K562 (cell line): Measurements from ENCODE around the gene CTXN1. TPM values are rescaled to one million over a fixed set of nuclear protein-coding genes. Genes with fewer than 3 reads are reported as not detected.

ENCODE experiments used
- ATF7 ChIP-seq: fragments of 450-650 bp; IDR thresholded peaks from 2 replicates; pipeline ENCODE4 v1.7.1; 2014; ENCODE audit warnings: mild to moderate bottlenecking, moderate library complexity
- BRD4 ChIP-seq: fragments of 200-600 bp; sonication (generic); IDR thresholded peaks from 2 replicates; pipeline ENCODE4 v1.6.1; 2017; ENCODE audit warnings: inconsistent platforms
- CC2D1A ChIP-seq: fragments of 450-650 bp; IDR thresholded peaks from 2 replicates; pipeline ENCODE4 v1.6.1; 2017; ENCODE audit warnings: mild to moderate bottlenecking
- CEBPG ChIP-seq, 3 experiments: fragments of 200-800 bp in 1 of 3; sonication (Bioruptor generic) in 1 of 3; sonication (generic) in 1 of 3; formaldehyde crosslinking in 1 of 3; IDR thresholded peaks in 2 of 3; conservative IDR thresholded peaks in 1 of 3; 2 replicates each; pipeline versions ENCODE4 v1.6.1 to v1.8.0; 2016 to 2022; ENCODE audit warnings: missing compliant biosample characterization in 2 of 3, missing genetic modification characterization in 2 of 3, mild to moderate bottlenecking in 1 of 3, missing genetic modification reagents in 1 of 3
- HDAC1 ChIP-seq, 2 experiments: fragments of 450-650 bp; IDR thresholded peaks; 2 replicates each; pipeline ENCODE4 v1.6.1; 2016 to 2017; ENCODE audit warnings: inconsistent platforms in 1 of 2, mild to moderate bottlenecking in 1 of 2, moderate library complexity in 1 of 2
- KLF6 ChIP-seq: fragments of 250-450 bp; sonication (Bioruptor Pico); IDR thresholded peaks from 2 replicates; pipeline ENCODE4 v1.4.0; 2020; ENCODE audit warnings: mild to moderate bottlenecking, moderate library complexity, borderline replicate concordance
- NCOR1 ChIP-seq: fragments of 450-650 bp; IDR thresholded peaks from 2 replicates; pipeline ENCODE4 v1.6.1; 2016; ENCODE audit warnings: mild to moderate bottlenecking, moderate library complexity
- PCBP2 ChIP-seq: fragments of 200-400 bp; formaldehyde crosslinking; IDR thresholded peaks from 2 replicates; pipeline ENCODE4 v1.6.1; 2018; ENCODE audit warnings: low read length, low read depth, mild to moderate bottlenecking, moderate library complexity; ENCODE audit not compliant: poor library complexity, severe bottlenecking
- POLR2AphosphoS5 ChIP-seq: IDR thresholded peaks from 2 replicates; pipeline ENCODE4 v1.6.1; 2011; ENCODE audit warnings: mild to moderate bottlenecking, low read depth, low read length, moderate library complexity; ENCODE audit not compliant: control insufficient read depth, insufficient read depth
- POLR2B ChIP-seq: fragments of 450-650 bp; IDR thresholded peaks from 2 replicates; pipeline ENCODE4 v1.6.1; 2018; ENCODE audit warnings: low read depth; ENCODE audit not compliant: partially characterized antibody
- POU5F1 ChIP-seq: fragments of 150-350 bp; IDR thresholded peaks from 2 replicates; pipeline ENCODE4 v1.6.1; 2014; ENCODE audit warnings: borderline replicate concordance, low read length, low read depth, mild to moderate bottlenecking; ENCODE audit not compliant: partially characterized antibody
- PRMT5 ChIP-seq: sonication (generic); formaldehyde crosslinking; IDR thresholded peaks from 2 replicates; pipeline ENCODE4 v1.5.0; 2020; ENCODE audit warnings: missing genetic modification reagents
- SMARCB1 ChIP-seq: IDR thresholded peaks from 2 replicates; pipeline ENCODE4 v1.6.1; 2011; ENCODE audit warnings: improper control_type of control experiment, low read depth; ENCODE audit not compliant: insufficient read length
- SUPT5H ChIP-seq: fragments of 450-650 bp; IDR thresholded peaks from 2 replicates; pipeline ENCODE4 v1.6.1; 2016
- TARDBP ChIP-seq: fragments of 450-650 bp; IDR thresholded peaks from 2 replicates; pipeline ENCODE4 v1.6.1; 2016
- TFE3 ChIP-seq: fragments of 450-650 bp; formaldehyde crosslinking; IDR thresholded peaks from 2 replicates; pipeline ENCODE4 v1.4.0; 2020; ENCODE audit warnings: mild to moderate bottlenecking, mixed read lengths
- ZKSCAN3 ChIP-seq: fragments of 250-450 bp; sonication (Bioruptor Pico); IDR thresholded peaks from 2 replicates; pipeline ENCODE4 v1.4.0; 2020
- ZNF347 ChIP-seq: fragments of 450-650 bp; formaldehyde crosslinking; IDR thresholded peaks from 2 replicates; pipeline ENCODE4 v1.4.0; 2020; ENCODE audit warnings: low read depth, mild to moderate bottlenecking, moderate library complexity
- ZNF76 ChIP-seq: fragments of 250-450 bp; sonication (Bioruptor Pico); IDR thresholded peaks from 2 replicates; pipeline ENCODE4 v1.4.0; 2020; ENCODE audit warnings: mild to moderate bottlenecking, moderate library complexity, borderline replicate concordance
- ZSCAN29 ChIP-seq: fragments of 450-650 bp; IDR thresholded peaks from 2 replicates; pipeline ENCODE4 v1.6.1; 2017
- polyA plus RNA-seq, 8 experiments: library from polyadenylated mRNA; depleted of rRNA in 4 of 8; stranded (reverse) in 5 of 8; unstranded in 3 of 8; fragments of >200 nt; fragmentation: Nextera tagmentation in 2 of 8; fragmentation: Illumina TruSeq in 1 of 8; extraction: Ambion mirVana in 2 of 8; extraction: Trizol in 1 of 8; gene quantifications; 2 replicates each; pipeline versions ENCODE4 v1.2.1 to v1.2.3, GENCODE V29; 2011 to 2014; ENCODE audit warnings: inconsistent platforms in 1 of 8, missing spikeins in 1 of 8
- total RNA-seq, 7 experiments: library from RNA; depleted of rRNA in 6 of 7; stranded (reverse); fragments of >200 nt in 6 of 7; fragmentation: Illumina TruSeq in 2 of 7; extraction: Trizol in 2 of 7; gene quantifications; 2 replicates each; pipeline versions ENCODE4 v1.2.1 to v1.2.3, GENCODE V29; 2011 to 2021; ENCODE audit warnings: low replicate concordance in 1 of 7
- TF ChIP-seq, protein P1 (sequence below): fragments of 250-450 bp; sonication (Bioruptor Pico); IDR thresholded peaks from 2 replicates; pipeline ENCODE4 v1.8.0; 2021; ENCODE audit warnings: mild to moderate bottlenecking, moderate library complexity
- TF ChIP-seq, protein P2 (sequence below): fragments of 450-650 bp; formaldehyde crosslinking; conservative IDR thresholded peaks from 2 replicates; pipeline ENCODE4 v1.4.0; 2022; ENCODE audit warnings: mild to moderate bottlenecking, missing genetic modification characterization
- TF ChIP-seq, protein P3 (sequence below): IDR thresholded peaks from 2 replicates; pipeline ENCODE4 v1.6.1; 2011; ENCODE audit not compliant: insufficient read length; ENCODE audit errors: extremely low read depth

The CTXN1 gene
- total and polyA plus RNA-seq, 9 of the 15 experiments (the other 6 are each of a cell fraction or from before 2014, with no cell fraction given) = 0.15 to 37.4 (median 1.8) TPM; not detected in 2

DNA sequence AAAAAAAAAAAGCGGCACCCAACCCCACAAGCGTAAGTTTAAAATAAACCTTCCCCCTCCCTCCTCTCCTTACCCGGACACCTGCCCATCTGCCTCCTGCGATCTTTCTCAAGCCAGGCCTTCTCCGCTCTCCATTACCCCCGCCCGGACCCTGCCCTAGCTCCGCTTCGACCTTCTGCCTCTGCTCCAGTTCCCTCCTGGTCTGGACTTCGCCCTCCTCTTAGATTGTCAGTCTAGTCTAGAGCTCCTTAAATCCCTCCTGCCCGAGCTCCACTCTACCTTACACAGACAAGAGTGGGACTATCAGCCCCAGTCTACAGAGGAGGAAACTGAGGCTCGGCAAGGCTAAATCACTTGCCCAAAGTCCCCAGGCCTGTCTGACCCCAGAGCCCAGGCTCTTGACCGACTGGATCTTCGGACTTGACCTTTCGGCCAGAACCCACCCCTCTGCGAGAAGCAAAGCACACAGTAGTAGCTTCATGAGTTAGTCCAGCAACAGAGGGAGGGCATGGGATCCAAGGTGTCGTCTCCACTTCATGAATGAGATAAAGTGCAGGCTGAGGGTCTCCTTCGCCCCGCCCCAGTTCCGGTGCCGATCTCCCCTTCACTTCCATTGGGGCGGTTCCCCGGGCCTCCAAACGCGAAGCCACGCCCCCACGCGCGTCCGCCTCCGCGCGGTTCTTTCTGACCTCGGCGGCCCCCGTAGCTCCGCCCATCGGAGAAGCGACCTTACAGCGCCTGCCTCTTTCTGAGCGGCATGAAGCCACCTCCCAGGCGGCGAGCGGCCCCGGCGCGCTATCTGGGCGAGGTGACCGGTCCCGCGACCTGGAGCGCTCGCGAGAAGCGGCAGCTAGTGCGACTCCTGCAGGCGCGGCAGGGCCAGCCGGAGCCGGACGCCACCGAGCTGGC is 6.1 kb downstream of the CTXN1 start, which contains the start of gene SNAPC2 (continued):
- TF ChIP-seq, protein P1, sequence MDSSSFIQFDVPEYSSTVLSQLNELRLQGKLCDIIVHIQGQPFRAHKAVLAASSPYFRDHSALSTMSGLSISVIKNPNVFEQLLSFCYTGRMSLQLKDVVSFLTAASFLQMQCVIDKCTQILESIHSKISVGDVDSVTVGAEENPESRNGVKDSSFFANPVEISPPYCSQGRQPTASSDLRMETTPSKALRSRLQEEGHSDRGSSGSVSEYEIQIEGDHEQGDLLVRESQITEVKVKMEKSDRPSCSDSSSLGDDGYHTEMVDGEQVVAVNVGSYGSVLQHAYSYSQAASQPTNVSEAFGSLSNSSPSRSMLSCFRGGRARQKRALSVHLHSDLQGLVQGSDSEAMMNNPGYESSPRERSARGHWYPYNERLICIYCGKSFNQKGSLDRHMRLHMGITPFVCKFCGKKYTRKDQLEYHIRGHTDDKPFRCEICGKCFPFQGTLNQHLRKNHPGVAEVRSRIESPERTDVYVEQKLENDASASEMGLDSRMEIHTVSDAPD (CRISPR knock-in tag) = no peak
- TF ChIP-seq POLR2AphosphoS5 = no peak
- no peak for TF ChIP-seq CEBPG (CRISPR knock-in tag; IDR thresholded peaks at IDR 0.05)
- no peak for TF ChIP-seq CEBPG (tag; conservative IDR thresholded peaks at IDR 0.05 in 1 of 2, IDR thresholded peaks at IDR 0.05 in 1 of 2)
- no peak for TF ChIP-seq ZSCAN29
- no peak for TF ChIP-seq PCBP2
- TF ChIP-seq, protein P2, sequence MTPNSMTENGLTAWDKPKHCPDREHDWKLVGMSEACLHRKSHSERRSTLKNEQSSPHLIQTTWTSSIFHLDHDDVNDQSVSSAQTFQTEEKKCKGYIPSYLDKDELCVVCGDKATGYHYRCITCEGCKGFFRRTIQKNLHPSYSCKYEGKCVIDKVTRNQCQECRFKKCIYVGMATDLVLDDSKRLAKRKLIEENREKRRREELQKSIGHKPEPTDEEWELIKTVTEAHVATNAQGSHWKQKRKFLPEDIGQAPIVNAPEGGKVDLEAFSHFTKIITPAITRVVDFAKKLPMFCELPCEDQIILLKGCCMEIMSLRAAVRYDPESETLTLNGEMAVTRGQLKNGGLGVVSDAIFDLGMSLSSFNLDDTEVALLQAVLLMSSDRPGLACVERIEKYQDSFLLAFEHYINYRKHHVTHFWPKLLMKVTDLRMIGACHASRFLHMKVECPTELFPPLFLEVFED = no peak
- TF ChIP-seq SUPT5H = peak; percentile 63
- no peak for TF ChIP-seq ZNF347 (CRISPR knock-in tag)
- no peak for TF ChIP-seq CC2D1A
- no peak for TF ChIP-seq BRD4
- TF ChIP-seq HDAC1 (IDR thresholded peaks at IDR 0.05) = peak in 1 of 2 experiments; percentile 74; a peak in 2 of 4 replicates
- TF ChIP-seq ATF7 = peak; percentile 79
- no peak for TF ChIP-seq SMARCB1
- peak; percentile 50 for TF ChIP-seq POLR2B
- TF ChIP-seq ZKSCAN3 = no peak
- no peak for TF ChIP-seq NCOR1
- TF ChIP-seq POU5F1 = peak; percentile 89
- TF ChIP-seq TFE3 (CRISPR knock-in tag) = no peak
- no peak for TF ChIP-seq TARDBP
- TF ChIP-seq, protein P3, sequence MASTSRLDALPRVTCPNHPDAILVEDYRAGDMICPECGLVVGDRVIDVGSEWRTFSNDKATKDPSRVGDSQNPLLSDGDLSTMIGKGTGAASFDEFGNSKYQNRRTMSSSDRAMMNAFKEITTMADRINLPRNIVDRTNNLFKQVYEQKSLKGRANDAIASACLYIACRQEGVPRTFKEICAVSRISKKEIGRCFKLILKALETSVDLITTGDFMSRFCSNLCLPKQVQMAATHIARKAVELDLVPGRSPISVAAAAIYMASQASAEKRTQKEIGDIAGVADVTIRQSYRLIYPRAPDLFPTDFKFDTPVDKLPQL = no peak
- no peak for TF ChIP-seq PRMT5 (CRISPR knock-in tag)
- TF ChIP-seq KLF6 (CRISPR knock-in tag) = no peak
- no peak for TF ChIP-seq ZNF76 (CRISPR knock-in tag)
